DMS153 (cell line): ENCODE data around the gene ANKRD13B.

Source experiments
- DNase-seq: peaks from one replicate; lab custom pipeline; 2025; lab: John Stamatoyannopoulos, UW

ANKRD13B gene

GRCh38 chr17:29594519-29595090, 1.7 kb downstream of the ANKRD13B start:
- DNase-seq, result no peak

DNA sequence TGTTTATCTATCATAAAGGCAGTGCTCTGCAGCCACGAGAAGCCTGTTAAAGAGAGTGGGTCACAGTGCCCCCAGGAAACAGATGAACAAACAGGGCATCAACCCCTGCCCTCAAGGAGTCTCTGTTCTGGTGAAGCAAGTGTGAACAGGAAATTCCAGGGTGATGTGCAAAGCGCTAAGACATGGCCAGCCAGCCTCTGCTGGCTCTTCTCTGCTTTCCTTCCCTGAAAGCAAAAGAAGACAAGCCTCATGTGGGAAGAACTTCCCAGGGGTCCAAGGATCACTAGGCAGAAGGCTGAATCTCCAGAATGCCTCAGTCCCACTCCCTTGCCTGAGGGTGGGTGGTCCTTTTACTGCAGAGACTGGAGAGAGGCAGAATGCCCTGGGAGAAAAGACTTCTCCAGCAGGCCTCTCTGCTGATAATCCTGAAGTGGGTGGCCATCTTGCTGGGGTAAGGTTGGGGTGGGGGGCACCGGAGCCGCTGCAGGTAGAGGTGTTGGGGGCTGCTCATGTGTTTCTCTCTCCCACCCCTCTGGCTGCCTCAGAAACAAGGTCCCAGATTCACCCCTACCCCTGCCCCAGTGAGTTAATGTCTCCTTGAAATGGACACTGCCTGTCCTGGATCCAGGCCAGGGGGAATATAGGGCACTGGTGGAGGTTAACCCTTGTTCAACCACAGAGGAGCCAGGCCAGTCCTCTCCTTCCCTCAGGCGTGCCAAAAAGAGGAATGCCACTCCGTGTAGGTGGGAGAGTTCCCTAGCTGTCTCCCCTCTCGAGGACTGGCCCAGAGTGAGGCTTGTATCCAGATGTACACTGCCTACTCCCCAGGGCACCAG, 2.4 kb downstream of the ANKRD13B start:
- DNase-seq, result no peak

DNA sequence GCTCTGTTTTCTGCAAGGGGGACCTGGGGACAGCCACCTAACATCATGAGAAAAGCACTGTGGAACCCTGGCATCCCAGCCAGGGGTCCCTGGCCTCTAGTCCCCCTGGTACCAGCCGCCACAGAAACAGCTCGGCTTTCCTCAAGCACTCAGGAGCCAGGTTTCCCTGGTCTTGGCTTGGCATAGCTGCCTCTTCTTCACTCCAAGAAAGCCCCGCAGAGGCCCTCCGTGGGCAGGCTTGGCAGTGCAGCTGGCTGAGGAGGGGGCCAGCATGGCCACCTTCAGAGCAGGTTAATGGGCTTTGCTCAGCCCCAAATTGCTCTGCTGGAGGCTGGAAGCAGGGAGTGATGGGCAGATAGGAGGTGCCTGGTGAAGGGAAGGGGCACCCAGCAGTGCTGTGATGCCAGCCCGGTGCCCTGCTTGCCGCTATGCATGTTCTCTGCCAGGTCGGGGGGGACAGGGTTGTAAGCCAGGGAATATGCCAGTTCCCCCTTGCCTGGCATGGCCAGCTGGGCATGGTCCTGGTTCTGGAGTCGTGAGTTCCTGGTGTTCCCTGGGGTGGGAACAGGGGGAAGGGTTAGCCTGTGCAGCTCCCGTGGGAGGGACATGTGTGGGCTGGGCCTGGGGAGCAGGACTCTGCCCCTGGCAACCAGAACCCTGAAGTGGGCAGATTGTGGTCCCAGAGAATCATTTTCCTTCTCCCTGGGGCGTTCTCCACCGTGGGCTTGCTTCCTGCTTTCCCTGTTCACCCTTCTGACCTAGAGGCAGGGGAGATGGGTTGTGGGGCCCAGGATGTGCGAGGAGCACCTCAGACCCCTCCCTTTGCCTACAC, 3.2 kb downstream of the ANKRD13B start:
- DNase-seq, result no peak

- no peak for DNase-seq
Observed at GRCh38 chr17:29596811-29597210, 3.9 kb downstream of the ANKRD13B start.

GRCh38 chr17:29597361-29598172, 4.6 kb downstream of the ANKRD13B start:
- DNase-seq, result no peak

- no peak for DNase-seq
Observed at GRCh38 chr17:29603109-29603674, 10.3 kb downstream of the ANKRD13B start.

DNA sequence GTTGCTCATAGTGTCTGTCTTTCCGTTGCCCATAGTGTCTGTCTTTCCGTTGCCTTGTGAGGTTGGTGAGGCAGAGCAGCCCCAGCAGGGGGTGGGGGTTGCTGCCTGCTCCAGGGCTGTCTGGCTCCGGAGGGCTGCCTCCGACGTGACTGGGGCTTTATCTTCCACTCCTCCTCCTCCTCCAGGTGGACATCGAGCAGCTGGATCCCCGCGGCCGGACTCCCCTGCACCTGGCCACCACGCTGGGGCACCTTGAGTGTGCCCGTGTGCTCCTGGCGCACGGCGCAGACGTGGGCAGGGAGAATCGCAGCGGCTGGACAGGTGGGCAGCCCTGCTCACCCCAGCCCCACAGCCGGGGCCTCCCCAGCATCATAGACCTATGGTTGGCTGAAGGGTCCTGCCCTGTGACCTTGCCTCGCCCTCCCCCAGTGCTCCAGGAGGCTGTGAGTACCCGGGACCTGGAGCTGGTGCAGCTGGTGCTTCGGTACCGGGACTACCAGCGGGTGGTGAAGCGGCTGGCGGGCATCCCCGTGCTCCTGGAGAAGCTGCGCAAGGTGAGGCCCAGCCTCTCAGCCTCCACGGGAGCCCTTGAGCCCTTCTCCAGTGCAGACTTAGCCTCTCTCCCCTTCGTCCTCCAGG, 14.7 kb downstream of the ANKRD13B start:
- DNase-seq, result no peak

DNA sequence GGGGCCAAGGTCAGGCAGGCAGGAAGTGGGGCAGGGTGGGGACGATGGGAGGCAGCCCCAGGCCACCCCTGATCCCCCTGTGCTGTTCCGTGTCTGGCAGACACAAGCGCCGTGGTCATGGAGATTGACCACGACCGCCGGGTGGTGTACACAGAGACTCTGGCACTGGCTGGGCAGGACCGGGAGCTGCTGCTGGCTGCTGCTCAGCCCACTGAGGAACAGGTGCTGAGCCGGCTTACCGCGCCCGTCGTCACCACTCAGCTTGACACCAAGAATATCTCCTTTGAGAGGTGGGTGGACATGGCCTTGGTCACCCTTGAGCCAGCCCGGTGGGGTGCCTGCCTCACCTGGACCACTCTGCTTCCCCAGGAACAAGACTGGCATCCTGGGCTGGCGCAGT, 16.1 kb downstream of the ANKRD13B start:
- DNase-seq, result no peak

- no peak for DNase-seq
Observed at GRCh38 chr17:29610395-29610794, 17.5 kb downstream of the ANKRD13B start.

GRCh38 chr17:29611351-29612093, 18.6 kb downstream of the ANKRD13B start:
- DNase-seq, result no peak

DNA sequence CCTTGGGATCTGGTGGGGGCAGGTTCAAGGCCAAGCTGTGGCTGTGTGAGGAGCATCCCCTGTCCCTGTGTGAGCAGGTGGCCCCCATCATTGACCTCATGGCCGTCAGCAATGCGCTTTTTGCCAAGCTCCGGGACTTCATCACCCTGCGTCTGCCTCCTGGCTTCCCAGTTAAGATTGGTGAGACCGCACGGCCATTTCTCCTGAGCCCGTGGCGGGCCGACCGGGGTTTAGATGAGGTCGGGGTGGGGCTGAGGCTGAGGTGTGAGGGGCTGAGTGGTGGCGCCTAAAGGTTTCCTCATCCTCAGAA, 19.1 kb downstream of the ANKRD13B start:
- no peak for DNase-seq

GRCh38 chr17:29612404-29613280, 19.7 kb downstream of the ANKRD13B start:
- DNase-seq, result no peak

DNA sequence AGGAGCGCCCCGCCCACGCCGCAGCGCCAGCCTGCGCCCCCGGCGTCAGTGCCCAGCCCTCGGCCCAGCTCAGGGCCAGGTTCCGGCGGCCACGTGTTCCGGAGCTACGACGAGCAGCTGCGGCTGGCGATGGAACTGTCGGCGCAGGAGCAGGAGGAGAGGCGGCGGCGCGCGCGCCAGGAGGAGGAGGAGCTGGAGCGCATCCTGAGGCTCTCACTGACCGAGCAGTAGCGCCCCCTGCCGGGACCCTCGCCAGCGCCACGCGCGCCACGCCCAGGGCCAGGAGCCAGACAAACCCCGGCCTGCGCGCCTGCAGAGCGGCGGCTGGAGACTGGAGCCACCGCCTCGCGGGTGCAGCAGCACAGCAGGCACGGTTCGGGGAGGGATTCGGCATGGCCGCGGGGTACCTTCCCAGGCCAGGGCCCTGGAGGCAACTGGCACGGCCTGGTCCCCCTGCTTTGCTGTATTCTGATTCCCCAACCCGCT, 20.5 kb downstream of the ANKRD13B start:
- DNase-seq, result no peak

GRCh38 chr17:29613856-29614255, 20.9 kb downstream of the ANKRD13B start:
- DNase-seq, result no peak

GRCh38 chr17:29614349-29615047, 21.6 kb downstream of the ANKRD13B start:
- no peak for DNase-seq

DNA sequence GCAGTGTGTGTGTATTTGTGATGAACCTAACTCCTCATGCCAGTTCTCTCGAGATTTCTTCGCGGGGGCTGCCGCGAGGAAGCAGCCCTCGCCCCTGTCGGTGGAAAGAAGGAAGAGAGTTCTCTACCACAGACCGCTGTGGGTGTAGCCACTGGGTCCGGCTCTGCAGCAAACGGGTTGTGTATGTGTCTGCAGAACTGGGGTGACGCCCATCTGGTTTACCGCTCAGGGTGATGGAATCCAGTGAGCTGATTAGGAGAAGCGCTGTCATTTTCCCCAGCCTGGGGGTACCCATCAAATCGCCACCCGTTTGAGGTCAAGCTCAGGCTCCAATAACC, 22.1 kb downstream of the ANKRD13B start:
- DNase-seq, result no peak

GRCh38 chr17:29615492-29616299, 22.8 kb downstream of the ANKRD13B start:
- peak; percentile 76 for DNase-seq
